HG03432 (cell line): Measurements from ENCODE around the gene KCNJ1.

Experiments used
- ATAC-seq: cut with Tn5 transposase; IDR thresholded peaks from one replicate; pipeline ENCODE4 v1.9.1; 2021; ENCODE audit warnings: mild to moderate bottlenecking, moderate library complexity; ENCODE audit not compliant: unreplicated experiment

KCNJ1 gene

GRCh38 chr11:128789497-128790150 is 77.5 kb downstream of the KCNJ1 start:
- ATAC-seq: no peak
